22Rv1 (cell line): ENCODE measurements around the gene DKK3.

ENCODE experiments used
- ZFX ChIP-seq: fragments of 450-650 bp; IDR thresholded peaks from 2 replicates; pipeline ENCODE4 v1.6.1; 2017; ENCODE audit warnings: antibody characterized with exemption, borderline replicate concordance
- TF ChIP-seq, protein P1 (sequence below): fragments of 450-650 bp; IDR thresholded peaks from 2 replicates; pipeline ENCODE4 v1.5.1; 2017; ENCODE audit warnings: mild to moderate bottlenecking

DNA sequence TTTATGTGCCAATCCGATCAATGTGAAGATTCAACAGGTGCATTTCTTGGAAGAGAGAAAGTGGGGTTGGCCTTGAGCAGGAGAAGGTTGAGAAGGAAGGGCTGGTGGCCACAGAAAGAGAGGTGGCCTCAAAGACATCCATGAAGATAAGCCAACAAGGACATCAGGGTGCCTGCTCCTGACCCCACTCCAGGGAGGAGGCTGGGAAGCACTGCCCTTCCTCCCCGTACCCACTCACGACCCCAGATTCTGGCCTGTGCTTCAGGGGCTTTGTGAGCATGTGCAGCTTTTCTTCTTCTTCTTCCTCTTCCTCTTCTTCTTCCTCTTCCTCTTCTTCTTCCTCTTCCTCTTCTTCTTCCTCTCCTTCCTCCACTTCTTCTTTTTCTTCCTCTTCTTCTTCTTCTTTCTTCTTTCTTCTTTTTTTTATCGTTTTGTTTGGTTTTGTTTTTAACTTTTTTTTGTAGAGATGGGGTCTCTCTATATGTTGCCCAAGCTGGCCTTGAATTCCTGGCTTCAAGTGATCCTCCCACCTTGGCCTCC, 30.3 kb downstream of the DKK3 start:
- TF ChIP-seq, protein P1, sequence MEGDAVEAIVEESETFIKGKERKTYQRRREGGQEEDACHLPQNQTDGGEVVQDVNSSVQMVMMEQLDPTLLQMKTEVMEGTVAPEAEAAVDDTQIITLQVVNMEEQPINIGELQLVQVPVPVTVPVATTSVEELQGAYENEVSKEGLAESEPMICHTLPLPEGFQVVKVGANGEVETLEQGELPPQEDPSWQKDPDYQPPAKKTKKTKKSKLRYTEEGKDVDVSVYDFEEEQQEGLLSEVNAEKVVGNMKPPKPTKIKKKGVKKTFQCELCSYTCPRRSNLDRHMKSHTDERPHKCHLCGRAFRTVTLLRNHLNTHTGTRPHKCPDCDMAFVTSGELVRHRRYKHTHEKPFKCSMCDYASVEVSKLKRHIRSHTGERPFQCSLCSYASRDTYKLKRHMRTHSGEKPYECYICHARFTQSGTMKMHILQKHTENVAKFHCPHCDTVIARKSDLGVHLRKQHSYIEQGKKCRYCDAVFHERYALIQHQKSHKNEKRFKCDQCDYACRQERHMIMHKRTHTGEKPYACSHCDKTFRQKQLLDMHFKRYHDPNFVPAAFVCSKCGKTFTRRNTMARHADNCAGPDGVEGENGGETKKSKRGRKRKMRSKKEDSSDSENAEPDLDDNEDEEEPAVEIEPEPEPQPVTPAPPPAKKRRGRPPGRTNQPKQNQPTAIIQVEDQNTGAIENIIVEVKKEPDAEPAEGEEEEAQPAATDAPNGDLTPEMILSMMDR, result no peak
- TF ChIP-seq ZFX, result no peak
